Raji (cell line): ENCODE measurements around the gene DIRAS2.

Experiments used
- POLR2A ChIP-seq: IDR thresholded peaks from 2 replicates; pipeline ENCODE4 v1.6.1; 2011; ENCODE audit warnings: low read depth, low read length, control low read depth; ENCODE audit not compliant: insufficient read depth

DIRAS2 gene

DNA sequence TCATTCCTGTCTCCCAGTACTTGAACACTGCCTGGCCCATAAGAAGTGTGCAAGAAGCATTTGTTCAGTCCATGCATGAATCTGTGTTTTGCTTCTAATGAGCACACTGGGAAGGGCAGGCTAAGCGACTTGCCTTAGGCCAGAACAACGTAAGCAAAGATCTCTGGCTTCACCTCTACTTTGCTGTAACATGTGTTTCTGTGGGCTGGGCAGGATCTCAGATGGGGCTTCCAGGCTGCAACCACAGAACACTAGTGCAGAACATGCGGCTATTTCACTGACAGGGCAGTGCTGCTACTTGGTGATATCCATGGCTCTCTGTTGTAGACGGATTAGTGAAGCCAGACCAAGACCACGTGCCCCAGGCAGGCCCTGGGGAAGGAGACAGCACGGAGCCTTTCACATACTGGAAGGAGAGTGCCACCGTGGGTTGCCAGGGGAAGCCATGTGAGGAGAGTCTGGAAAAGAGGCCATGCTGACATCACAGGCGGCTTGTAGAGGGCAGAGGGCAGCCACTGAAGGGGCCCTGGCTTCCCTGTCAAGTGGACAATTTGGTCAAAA, 9.9 kb downstream of the DIRAS2 start:
- no peak for TF ChIP-seq POLR2A

DNA sequence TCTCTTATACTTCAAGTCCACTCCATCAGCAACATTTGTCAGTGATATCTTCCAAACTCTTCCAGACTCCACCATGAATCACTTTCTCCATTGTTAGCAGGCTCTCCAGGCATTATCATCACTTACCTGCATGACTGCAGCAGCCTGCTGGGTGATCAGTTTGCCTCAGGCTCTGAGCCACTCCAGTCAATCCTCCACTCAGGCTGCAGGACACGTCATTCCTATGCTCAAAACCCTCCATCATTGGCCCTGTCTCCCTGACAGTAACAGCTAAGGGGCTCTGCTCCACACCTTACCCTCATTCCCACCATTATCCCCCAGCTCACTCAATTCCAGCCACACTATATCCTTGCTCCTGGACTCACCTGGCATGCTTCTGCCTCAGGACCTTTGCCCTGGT, 10.7 kb downstream of the DIRAS2 start:
- TF ChIP-seq POLR2A = no peak

DNA sequence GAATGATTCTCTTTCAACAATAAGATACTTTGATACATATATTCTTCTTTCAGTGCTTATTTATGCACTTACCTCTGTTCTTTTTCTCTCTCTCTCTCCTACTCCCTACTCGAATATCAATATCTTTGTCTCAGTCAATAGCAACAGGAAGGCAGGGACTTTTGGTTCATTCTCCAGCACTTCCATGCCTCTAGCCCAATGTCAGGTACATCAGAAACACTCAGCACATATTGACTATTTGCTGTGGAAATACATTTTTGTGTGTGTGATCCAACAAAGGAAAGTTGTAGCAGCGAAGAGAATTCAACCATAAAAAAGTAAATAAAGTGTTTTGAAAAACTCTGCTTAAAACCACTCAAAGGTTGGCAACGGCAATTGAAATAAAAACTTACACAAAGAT, 12.6 kb downstream of the DIRAS2 start:
- no peak for TF ChIP-seq POLR2A

DNA sequence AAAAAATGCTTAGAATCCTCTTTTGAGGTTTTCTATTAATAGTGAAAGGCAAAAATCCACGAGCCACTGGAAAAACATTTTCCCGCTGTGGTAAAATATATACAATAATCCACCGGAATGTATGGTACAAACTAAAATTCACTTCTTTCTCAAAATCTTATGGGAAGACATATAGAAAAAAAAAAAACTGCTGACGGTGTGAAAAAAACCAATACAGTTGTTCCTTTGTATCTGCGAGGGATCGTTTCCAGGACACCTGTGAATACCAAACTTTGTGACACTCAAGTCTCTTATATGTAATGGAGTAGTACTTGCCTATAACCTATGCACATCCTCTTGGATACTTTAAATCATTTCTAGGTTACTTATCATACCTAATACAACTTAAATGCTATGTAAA, 13.3 kb downstream of the DIRAS2 start:
- no peak for TF ChIP-seq POLR2A

DNA sequence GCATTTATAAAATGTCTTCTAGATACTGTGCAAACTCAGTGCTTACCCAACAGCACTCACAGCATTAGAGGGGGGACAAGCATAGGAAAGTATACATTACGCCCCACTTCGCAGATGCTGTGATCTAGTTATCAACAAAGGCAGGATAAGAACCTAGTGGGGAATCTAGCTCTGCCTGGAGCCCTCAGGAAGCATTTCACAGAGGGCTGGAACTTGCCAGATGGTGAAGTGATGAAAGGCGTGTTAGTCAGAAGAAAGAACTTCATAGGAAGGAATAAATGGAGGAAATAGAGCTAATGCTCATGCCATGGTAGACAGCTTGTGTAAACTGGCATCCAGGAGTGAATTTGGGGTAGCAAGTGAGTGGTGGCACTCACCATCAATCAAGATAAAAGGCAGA, 25.8 kb downstream of the DIRAS2 start:
- no peak for TF ChIP-seq POLR2A

DNA sequence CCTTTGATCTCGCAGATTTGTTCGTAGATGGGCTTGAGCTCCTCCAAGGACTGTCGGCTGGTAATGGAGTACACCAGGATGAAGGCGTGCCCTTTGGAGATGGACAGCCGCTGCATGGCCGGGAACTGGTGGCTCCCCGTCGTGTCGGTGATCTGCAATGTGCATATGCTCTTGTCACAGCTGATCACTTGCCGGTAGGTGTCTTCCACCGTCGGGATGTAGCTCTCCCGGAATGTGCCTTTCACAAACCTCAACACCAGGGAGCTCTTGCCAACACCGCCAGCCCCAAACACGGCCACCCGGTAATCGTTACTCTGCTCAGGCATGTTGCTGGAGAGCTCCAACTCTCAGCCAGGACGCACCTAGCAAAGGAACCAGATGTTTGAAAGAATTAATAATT, 29.1 kb downstream of the DIRAS2 start:
- TF ChIP-seq POLR2A = no peak

DNA sequence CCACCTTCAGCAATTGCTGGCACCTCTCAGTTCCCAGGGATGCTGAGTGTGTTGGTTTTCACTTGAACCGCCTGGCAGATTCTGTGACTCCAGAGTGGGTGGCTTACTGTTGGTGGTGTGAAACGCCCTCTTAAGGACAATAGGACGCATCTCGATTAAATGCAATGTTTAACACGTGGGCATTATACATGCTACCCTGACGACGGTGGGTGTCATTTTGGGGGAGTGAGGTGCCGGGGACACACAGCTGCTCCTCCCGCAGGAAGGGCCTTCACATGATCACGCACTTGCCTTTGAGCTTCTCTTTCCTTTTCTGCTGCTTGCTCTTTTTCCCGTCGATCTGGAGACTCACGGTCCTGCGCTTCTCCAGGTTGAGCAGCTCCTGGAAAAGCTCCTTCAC, 29.7 kb downstream of the DIRAS2 start:
- no peak for TF ChIP-seq POLR2A

DNA sequence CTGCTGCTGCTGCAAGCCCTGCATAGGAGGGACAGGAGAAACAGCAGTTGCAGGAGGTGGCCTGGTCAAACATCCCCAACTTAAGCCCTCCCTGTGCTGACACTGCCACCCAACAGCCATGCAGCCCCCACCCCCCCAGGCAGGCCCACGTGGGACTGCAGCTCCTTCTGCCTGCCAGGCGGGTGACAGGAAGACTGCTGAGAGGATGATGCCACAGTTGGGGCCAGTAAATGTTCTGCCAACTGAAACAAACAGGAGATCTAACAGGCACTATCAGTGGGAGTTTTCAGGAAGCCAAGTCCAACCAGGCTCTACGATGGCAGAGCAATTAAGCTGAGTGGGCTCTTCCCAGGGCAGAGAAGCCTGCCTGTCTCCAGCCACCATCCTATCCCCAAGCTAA, 31.1 kb downstream of the DIRAS2 start:
- no peak for TF ChIP-seq POLR2A

DNA sequence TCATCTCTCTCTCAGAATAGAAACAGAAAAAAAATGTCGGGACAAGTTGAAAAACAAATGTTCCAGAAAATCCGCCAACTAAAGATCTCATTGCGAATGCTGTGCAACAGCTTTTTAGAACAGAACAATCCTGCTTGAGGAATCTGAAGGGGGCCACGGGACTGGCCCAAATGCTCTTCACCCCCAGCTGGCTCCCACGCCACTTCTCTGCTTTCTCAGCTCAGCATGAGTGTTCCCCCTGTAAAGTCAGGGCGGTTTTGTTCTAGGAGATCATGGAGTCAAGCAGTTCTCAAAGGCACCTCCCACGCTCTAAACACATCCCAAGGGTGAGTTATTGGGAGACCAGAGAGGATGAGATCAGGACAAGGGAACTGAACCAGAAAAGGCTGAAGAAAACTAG, 31.5 kb downstream of the DIRAS2 start:
- no peak for TF ChIP-seq POLR2A

DNA sequence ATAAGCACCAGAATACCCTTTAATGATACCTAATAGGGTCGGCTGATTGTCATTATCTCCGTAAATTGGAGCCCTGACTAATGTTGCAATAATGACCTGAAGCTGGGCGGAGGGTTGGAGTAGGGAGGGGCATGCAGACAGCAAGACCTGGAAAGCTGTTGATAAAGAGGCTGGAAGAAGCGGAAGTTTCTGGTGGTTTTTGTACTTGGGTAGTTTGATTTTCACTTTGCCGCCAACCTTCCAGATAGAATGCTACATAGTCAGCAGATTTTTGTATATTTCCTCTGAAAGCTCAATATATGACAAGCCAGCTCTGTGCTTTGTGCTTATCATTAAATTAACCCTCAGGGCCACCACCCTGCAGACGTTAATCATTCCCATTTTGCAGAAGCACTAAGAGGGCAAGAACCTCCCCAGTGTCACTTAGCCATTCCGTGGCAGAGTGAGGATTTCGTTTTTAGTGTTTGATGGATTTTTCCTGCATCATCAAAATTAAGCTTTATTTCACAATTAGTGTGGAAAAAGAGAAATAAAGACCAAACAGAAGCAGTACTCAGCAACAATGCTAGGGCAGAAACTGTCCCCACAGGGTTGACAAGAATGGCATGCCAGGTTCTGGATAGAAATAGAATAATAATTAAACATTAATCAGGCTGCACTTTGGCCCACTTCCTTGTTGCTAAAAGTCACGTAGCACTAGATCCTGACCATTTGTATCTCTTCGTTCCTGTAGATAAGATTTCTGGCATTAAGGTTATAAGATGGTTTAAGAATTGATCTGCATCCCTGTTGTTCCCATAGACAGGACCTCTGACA, 34.7 kb downstream of the DIRAS2 start:
- no peak for TF ChIP-seq POLR2A

DNA sequence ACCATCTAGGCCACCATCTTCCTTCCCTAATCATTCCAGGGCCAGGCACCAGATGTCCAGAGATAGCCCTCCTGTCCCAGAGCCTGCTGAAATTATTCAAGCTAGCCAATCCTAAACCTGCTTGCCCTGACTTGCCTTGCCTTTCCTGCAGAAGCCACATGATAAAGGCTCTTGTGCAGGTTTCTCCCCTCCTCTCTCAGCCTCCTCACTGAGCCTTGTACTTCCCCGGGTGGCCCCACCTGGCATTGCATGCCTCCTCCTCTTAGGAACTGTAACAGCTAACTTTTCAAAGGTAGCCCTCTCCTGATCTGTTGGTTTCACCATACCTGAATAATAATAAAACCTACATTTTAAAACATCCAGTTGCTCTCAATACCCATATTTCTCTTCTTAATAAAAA, 42.6 kb downstream of the DIRAS2 start:
- no peak for TF ChIP-seq POLR2A

DNA sequence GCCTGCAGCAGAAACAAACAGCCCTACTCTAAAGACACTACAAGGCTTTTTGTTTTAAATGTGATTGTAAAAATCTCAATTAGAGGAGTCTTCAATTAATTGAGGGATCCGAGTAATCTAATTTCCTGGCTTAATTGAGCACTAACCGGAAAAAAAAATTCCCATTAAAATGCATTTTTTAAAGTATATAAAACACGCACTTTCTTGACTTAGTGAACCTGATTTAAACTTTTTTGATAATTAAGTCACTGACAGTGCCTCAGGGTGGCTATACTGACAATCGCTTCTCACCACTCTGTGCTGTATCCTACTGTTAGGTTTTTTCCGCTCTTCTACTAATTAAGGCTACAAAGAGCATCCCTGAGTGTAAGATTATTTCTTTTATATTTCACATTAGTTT, 44.4 kb downstream of the DIRAS2 start:
- TF ChIP-seq POLR2A = no peak

DNA sequence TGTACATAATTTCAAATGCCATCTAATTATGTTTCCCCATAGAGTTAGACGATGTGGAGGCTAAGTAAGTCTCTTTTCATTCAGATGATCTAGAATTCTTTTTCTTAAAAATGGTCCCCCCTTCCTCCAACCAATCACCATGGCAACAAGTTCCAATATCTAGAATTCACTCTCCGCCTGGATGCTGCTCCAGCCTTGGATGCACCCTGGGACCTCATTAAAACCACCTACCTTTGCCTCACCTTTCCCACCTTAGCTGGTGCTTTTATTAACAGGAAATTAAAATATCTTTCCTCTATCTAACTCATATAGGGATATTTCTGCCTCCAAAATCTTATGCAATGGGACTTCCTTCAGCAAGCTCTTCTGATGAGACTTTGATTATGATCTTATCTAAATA, 49.0 kb downstream of the DIRAS2 start:
- no peak for TF ChIP-seq POLR2A

DNA sequence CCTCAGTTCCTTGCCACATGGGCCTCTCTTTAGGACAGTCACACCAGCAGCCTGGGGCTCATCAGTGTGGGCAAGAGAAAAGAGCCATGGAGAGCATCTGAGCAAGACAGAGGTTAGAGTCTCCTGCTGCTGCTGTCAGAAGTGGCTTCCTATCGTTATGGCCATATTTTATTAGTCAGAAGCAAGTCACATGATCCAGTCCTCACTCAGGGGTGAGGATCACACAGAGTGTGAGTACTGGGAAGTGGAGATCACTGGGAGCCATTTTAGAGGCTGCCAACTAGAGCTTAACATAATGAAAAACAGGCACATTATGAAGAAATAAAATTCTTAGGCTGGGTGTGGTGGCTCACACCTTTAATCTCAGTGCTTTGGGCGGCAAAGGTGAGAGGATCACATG, 62.0 kb downstream of the DIRAS2 start:
- TF ChIP-seq POLR2A = no peak

DNA sequence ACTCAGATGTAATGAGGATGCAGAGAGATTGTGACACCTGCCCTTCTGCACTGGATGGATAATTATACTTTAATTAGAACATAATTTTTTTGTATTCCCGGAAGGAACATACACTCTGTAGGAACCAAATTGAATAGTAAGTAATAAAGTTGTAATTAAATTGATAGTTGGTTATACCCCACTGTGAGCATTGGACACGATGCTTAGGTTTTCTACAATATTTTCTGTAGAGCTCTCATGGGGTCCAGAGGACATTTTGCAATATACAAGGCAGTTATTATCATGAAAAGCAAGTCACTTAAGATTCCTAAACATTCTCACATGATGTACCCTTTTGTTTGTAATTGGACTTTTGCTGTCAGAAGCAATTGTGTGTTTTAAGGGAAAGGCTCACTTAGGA, 63.4 kb downstream of the DIRAS2 start:
- TF ChIP-seq POLR2A = no peak

DNA sequence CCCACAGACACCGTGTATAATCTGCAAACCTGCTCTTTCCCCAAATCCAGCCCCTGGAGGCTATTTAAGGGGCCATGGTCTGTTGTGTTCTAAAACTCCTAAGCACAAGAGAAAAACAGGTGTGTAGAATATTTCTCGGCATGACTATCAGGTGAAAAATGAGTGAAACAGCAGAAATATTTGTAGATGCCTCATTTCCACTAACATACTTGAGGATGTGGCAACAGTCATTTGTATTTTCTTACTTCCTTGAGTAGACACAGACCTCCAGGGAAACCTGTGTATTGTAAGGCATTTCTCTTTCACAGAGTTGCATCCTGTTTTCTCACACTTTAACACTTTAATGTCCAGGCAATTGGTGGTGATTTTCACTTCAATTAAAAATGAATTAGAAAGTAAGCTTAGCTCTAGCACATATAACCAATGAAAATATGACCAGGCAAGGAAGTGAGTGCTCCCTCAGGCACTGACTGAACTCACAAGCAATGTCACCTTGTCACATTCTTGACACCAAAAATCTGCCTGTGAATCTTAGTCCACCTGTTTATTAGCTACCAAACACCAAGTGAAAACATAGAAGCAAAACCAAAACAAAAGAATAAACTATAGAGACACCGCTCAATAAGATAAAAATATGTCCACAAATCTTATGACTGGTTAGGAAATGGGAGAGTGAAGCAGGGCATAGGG, 64.4 kb downstream of the DIRAS2 start:
- TF ChIP-seq POLR2A = no peak
